Body of pancreas (tissue), 4 donors: ENCODE data around the gene ACTL8.

Source experiments
- POLR2A ChIP-seq, 3 donors: fragments of 450-650 bp; IDR thresholded peaks; one replicate each; pipeline ENCODE4 v1.6.1; 2016; ENCODE audit warnings: antibody characterized with exemption in 3 of 3, mild to moderate bottlenecking in 2 of 3
- TF ChIP-seq, protein P1 (sequence below), 7 experiments: fragments of 450-650 bp in 4 of 7; fragments of 200-600 bp in 3 of 7; sonication (generic) in 3 of 7; IDR thresholded peaks; one replicate each; pipeline ENCODE4 v1.5.1; 2016 to 2019; ENCODE audit warnings: antibody characterized with exemption in 7 of 7

GRCh38 chr1:17802945-17803344 is 47.8 kb downstream of the ACTL8 start:
- no peak for TF ChIP-seq POLR2A (IDR thresholded peaks at IDR 0.05)
- TF ChIP-seq, protein P1, sequence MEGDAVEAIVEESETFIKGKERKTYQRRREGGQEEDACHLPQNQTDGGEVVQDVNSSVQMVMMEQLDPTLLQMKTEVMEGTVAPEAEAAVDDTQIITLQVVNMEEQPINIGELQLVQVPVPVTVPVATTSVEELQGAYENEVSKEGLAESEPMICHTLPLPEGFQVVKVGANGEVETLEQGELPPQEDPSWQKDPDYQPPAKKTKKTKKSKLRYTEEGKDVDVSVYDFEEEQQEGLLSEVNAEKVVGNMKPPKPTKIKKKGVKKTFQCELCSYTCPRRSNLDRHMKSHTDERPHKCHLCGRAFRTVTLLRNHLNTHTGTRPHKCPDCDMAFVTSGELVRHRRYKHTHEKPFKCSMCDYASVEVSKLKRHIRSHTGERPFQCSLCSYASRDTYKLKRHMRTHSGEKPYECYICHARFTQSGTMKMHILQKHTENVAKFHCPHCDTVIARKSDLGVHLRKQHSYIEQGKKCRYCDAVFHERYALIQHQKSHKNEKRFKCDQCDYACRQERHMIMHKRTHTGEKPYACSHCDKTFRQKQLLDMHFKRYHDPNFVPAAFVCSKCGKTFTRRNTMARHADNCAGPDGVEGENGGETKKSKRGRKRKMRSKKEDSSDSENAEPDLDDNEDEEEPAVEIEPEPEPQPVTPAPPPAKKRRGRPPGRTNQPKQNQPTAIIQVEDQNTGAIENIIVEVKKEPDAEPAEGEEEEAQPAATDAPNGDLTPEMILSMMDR (IDR thresholded peaks at IDR 0.05) = no peak
